ENCODE results near the gene GAS1. TPM values are rescaled to one million over a fixed set of nuclear protein-coding genes. Genes with fewer than 3 reads are reported as not detected.

Gene GAS1
- total and polyA plus RNA-seq, 7 donors: 0.23 to 136 (median 73.4) TPM

DNA sequence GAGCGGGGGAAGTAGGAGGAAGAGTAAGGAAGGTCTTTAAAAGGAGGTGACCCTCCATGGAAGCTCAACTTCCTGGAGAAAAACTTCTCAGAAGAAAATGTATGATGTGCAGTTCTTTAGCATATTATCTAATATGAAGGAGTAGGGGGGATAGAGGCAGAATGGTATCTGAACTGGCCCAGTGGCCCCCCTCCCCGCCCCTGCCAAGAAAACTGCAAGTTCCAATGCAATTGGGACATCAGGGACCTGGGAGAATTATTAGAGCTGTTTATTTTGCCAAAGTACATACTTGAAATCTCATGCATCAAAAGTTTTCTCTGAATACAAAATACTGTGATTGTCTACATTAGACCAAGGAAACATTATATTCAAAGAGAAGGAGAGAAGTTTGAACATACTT is 40.6 kb upstream of the GAS1 start:
- Histone ChIP-seq H3K4me3 (no peak overlapping the region), H3K27me3 (no peaks in the 10 kb centered on the region), H3K27ac (no peak overlapping the region), H3K9me3 (no peaks in the 10 kb centered on the region), H3K36me3 (no peaks in the 10 kb centered on the region), H3K4me1 (peaks cover 0 to 15% (median 5%) of the 10 kb centered on the region in 4 donors)
- intact Hi-C loops (cut with DNase I): no loop called here
- no peak for DNase-seq
- TF ChIP-seq EP300 (IDR thresholded peaks at IDR 0.05) (no peak), POLR2A (IDR thresholded peaks at IDR 0.05) (no peak)
- TF ChIP-seq, protein P1, sequence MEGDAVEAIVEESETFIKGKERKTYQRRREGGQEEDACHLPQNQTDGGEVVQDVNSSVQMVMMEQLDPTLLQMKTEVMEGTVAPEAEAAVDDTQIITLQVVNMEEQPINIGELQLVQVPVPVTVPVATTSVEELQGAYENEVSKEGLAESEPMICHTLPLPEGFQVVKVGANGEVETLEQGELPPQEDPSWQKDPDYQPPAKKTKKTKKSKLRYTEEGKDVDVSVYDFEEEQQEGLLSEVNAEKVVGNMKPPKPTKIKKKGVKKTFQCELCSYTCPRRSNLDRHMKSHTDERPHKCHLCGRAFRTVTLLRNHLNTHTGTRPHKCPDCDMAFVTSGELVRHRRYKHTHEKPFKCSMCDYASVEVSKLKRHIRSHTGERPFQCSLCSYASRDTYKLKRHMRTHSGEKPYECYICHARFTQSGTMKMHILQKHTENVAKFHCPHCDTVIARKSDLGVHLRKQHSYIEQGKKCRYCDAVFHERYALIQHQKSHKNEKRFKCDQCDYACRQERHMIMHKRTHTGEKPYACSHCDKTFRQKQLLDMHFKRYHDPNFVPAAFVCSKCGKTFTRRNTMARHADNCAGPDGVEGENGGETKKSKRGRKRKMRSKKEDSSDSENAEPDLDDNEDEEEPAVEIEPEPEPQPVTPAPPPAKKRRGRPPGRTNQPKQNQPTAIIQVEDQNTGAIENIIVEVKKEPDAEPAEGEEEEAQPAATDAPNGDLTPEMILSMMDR (IDR thresholded peaks at IDR 0.05): no peak
- WGBS, 2 donors: 53 to 78% methylated on average over 2 of the region's 2 CpGs

DNA sequence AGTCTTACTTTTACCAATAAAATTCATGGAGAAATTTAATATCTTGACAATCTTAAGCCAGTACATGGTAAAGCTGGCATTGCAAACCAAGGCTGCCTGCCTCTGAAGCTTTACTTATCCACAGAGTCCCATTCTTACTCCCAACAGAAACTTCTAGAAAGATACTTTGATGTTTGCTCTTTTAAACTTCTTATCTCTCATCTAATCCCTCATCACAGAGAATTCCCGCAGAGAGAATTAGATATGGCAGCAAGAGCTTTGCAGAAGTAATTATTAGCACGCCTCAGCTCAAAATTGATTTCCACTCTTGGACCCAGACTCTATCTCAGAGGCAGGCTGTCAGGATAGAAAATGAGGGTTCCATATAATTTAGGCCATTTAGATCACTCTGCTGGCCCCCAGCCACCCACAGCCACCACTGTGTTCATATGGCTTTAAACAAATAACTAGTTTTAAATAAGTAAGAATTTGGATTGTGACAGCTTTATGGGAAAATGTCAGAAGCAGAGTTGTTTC is 37.9 kb upstream of the GAS1 start:
- 72 to 77% methylated on average over 2 of the region's 2 CpGs for WGBS, 2 donors
- no peaks in the 10 kb centered on the region for H3K27me3 ChIP-seq
- H3K27ac ChIP-seq: no peak overlapping the region
- H3K4me3 ChIP-seq: no peak overlapping the region
- TF ChIP-seq EP300 (IDR thresholded peaks at IDR 0.05) (no peak), POLR2AphosphoS5 (IDR thresholded peaks at IDR 0.05) (no peak)
- no peaks in the 10 kb centered on the region for H3K36me3 ChIP-seq
- DNase-seq: no peak
- H3K9me3 ChIP-seq: no peaks in the 10 kb centered on the region
- peaks cover 0 to 15% (median 5%) of the 10 kb centered on the region in 4 donors for H3K4me1 ChIP-seq
- intact Hi-C loops (cut with DNase I): no loop called here

DNA sequence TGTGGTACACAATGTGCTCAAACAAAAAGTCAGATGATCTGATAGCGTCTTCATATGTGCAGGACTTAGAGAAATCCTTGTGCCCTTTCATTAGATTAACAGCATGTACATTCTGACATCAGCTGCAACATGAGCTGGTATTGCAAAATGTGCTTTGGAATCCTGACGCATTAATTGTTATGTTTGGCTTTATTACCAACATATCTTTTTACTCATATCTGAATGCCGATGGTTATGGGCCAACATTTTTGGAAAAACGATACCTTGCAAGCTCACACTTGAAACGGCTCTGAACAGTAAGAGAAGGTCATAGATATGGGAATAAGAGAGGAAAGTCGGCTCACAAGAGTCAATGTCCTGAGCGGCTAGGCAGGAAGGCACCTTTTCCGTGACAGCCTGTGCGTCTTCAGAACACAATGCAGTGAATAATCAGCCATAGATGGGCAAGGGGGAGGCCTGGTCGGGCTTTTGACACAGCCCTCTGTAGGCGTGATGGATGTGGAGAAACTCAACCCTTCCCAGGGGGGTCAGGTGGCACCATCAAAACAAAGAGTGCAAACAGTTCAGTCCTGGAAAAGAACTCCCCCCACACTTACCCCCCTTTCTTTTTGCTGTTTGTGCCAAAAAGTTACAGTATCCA is 36.4 kb upstream of the GAS1 start:
- TF ChIP-seq, protein P1 (IDR thresholded peaks at IDR 0.05): no peak
- peak in 1 of 4 donors; percentile 21 for TF ChIP-seq POLR2AphosphoS5 (IDR thresholded peaks at IDR 0.05)
- no peak for DNase-seq
- intact Hi-C loops (cut with DNase I): no loop called here
- no peaks in the 10 kb centered on the region for H3K27me3 ChIP-seq
- WGBS, 2 donors: 71 to 79% methylated on average over 11 of the region's 11 CpGs
- no peaks in the 10 kb centered on the region for H3K36me3 ChIP-seq
- peaks cover 0 to 16% (median 7%) of the 10 kb centered on the region in 4 donors for H3K4me1 ChIP-seq
- H3K4me3 ChIP-seq: no peak overlapping the region
- no peaks in the 10 kb centered on the region for H3K9me3 ChIP-seq
- H3K27ac ChIP-seq: peak overlapping the region in 1 of 4 donors; percentile 12

DNA sequence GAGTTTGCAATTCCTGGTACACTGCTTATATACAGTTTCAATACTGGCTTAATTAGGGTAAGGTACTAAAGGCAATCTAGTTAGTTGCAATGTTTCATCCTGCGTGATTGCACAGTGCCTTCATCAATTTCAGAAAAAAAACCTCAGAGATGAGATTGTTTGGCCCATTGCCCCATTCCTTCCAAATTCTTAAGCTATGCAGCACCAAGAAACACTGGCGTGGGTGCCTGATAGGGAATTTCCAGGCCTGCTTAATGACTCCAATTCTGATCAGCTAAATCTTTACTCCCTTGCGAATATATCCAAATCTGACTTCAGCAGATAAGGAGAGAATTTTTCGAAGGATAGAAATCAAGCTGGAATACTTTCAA is 35.9 kb upstream of the GAS1 start:
- Histone ChIP-seq H3K27ac (peak overlapping the region in 1 of 4 donors; percentile 12), H3K27me3 (no peaks in the 10 kb centered on the region), H3K4me3 (no peak overlapping the region), H3K36me3 (no peaks in the 10 kb centered on the region), H3K4me1 (peaks cover 0 to 19% (median 9%) of the 10 kb centered on the region in 4 donors), H3K9me3 (no peaks in the 10 kb centered on the region)
- intact Hi-C loops (cut with DNase I): no loop called here
- 86 to 88% methylated on average over 4 of the region's 4 CpGs for WGBS, 2 donors
- DNase-seq: no peak
- no peak for TF ChIP-seq EP300 (IDR thresholded peaks at IDR 0.05)
- TF ChIP-seq POLR2AphosphoS5 (IDR thresholded peaks at IDR 0.05): no peak
- TF ChIP-seq POLR2A (IDR thresholded peaks at IDR 0.05): no peak
- TF ChIP-seq, protein P1 (IDR thresholded peaks at IDR 0.05): no peak

DNA sequence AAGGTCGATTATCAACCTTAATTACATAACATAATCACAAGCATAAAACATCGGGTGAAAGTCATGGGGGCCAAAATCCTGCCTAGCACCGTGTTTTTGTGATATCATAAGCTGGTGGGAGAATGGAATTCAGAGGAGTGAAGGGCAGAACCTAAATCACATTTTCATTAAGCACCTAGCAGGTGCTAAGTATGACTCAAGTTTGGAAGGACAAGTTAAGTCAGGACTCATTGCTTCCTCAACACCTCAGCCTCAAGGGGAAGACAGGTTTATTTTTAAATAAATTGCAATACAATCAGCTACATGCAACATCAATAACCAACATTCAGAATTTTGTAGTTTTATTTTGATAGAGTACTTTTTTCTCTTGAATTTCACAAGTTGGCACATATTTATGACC is 33.5 kb upstream of the GAS1 start:
- intact Hi-C loops (cut with DNase I): no loop called here
- H3K4me1 ChIP-seq: peaks cover 0 to 37% (median 25%) of the 10 kb centered on the region in 4 donors
- no peaks in the 10 kb centered on the region for H3K36me3 ChIP-seq
- 63 to 88% methylated on average over 3 of the region's 3 CpGs for WGBS, 2 donors
- no peaks in the 10 kb centered on the region for H3K9me3 ChIP-seq
- H3K4me3 ChIP-seq: no peak overlapping the region
- no peak for DNase-seq
- H3K27ac ChIP-seq: no peak overlapping the region
- no peaks in the 10 kb centered on the region for H3K27me3 ChIP-seq
- TF ChIP-seq POLR2A (IDR thresholded peaks at IDR 0.05) (no peak), POLR2AphosphoS5 (IDR thresholded peaks at IDR 0.05) (no peak), EP300 (IDR thresholded peaks at IDR 0.05) (no peak)

DNA sequence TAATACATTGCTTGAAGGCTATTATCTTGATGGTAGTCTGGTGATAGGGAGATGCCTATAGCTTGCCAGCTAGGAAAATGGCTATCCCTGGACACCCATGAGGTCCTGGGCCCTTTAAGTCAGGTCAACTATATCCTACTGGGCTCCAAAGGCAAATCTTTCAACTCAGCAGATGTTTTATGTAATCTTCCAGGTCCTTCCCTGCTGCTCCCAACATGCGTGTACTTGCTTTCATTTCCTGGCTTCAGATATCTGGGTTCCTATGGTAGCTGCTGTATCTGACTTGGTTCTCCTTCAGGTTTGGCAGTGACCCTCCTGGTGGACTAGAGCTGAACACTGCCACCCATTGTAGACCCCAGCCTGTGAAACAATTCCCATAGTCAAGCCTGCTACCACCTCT is 32.4 kb upstream of the GAS1 start:
- no peaks in the 10 kb centered on the region for H3K9me3 ChIP-seq
- DNase-seq: no peak
- intact Hi-C loops (cut with DNase I): no loop called here
- peak overlapping the region in 1 of 4 donors; percentile 22 for H3K27ac ChIP-seq
- 79 to 89% methylated on average over 1 of the region's 1 CpG for WGBS, 2 donors
- no peak overlapping the region for H3K4me3 ChIP-seq
- TF ChIP-seq POLR2A (IDR thresholded peaks at IDR 0.05): no peak
- no peak for TF ChIP-seq EP300 (IDR thresholded peaks at IDR 0.05)
- TF ChIP-seq, protein P1 (IDR thresholded peaks at IDR 0.05): no peak
- no peak for TF ChIP-seq POLR2AphosphoS5 (IDR thresholded peaks at IDR 0.05)
- no peaks in the 10 kb centered on the region for H3K27me3 ChIP-seq
- no peaks in the 10 kb centered on the region for H3K36me3 ChIP-seq
- H3K4me1 ChIP-seq: peaks cover 0 to 37% (median 25%) of the 10 kb centered on the region in 4 donors

Data from sigmoid colon (tissue), 7 donors.